ENCODE results near the gene PDE4D. TPM values are rescaled to one million over a fixed set of nuclear protein-coding genes. Genes with fewer than 3 reads are reported as not detected.

The PDE4D gene
- total RNA-seq, 1 donor from 2014 or later, result 35.1 TPM

DNA sequence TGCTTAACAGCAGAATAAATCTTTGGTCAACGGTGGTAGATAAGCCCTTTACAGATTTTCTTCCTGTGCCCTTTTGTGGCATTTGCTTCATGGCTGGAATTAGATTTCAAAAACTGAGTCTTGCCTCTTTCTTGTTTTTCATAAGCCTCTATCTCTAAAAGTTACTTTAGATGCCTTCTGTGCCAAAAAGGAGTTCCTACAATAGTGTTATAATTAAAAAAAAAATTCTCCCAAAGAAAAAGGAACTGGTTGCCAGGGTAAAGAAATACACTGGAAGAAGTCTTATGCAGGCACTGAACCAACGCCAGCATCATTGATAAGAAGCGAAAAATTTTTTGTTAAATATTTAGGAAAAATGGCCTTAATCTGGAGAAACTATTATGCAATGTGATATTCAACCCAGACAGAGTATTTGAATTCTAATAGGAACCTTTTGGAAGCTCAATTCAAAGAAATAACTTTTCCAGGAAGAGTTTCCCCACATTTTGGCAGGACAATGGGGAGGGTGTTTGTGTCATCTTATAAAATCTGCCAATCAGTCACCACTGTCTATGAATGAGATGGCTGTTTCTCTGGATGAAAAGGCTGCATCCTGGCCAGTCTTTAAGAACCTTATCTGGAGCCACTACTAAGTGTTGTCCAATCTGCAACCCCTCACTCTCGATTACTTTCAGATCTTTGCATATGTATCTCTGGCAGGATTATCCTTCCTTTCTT, 608.1 kb downstream of the PDE4D start:
- DNase-seq, result no peak
- peak; percentile 59 for ATAC-seq
- intact Hi-C loops (cut with micrococcal nuclease), result no loop called here

DNA sequence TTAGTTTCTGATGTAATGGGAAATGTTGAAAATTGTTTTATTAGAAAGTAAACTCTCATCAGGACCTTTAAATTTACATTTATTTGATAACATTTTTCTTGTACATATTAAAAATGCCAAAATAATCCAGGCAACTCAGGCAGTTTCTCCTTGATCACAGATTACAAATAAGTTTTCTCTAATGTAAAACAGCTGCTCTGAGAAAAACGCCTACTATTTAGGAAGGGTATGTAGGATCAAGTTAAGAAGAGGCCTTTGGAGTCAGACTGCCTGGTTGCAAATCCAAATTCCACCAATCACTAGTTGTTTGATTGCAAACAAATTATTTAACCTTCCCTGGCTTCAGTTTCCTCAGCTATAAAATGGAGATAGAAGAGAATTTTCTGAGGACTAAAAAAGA, 610.8 kb downstream of the PDE4D start:
- DNase-seq, result no peak
- intact Hi-C loops (cut with micrococcal nuclease), result no loop called here
- ATAC-seq, result no peak

DNA sequence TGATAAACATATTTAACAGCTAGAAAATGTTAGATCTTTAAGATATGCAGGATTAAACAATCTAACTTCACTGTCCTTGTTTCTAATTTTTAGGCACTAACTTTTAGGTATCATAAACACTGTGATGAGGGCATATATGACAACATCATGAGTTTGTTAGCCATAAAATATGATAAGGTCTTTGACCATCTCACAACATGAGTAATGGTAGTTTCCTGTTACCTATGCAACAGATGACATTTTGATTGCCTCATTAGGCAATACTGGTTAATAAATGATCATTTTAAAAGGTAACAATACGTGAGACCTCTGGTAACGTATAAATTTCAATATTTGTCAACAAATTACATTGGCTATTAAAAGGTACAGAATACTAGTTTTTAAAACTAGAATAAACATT, 613.5 kb downstream of the PDE4D start:
- ATAC-seq (no peak), DNase-seq (no peak)
- intact Hi-C loops (cut with micrococcal nuclease), result no loop called here

DNA sequence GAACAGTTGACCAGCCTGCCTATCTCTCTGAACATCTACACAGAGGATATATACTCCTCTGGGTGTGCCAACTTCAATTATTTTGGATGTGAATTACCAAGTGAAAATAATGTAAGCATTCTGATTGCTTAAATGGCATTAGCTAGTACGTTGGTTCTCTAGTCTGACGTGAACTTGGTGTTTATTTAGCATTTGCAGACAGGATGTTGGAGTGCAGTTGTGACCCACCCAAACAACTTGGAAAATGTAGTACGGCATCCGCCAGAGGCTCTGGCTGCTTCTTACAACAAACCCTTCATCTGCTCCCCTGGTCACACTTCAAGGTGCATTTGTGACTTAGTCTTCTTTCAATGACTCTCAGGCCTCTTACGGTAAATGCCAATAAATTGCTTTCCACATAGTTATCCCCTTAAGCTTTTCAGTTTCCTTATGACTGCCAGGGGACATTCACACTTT, 616.6 kb downstream of the PDE4D start:
- intact Hi-C loops (cut with micrococcal nuclease), result no loop called here
- ATAC-seq (peak; percentile 62), DNase-seq (no peak)

DNA sequence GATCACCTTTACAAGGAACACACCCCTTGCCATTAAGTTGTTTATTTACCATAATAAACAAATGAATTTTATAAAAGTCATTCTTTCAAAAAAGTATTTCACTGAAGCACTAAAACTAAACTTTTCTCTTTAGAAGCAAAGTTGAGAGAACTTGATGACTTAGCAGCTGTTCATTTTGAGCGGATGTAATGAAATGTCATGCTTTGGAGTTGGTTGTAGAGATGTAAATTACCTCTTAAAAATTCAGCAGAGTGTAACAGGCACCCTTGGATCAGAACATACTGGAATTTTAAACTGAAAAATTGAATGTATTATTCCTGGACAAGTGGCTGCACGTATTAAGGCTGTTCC, 617.2 kb downstream of the PDE4D start:
- peak; percentile 35 for ATAC-seq
- no peak for DNase-seq
- intact Hi-C loops (cut with micrococcal nuclease), result no loop called here

DNA sequence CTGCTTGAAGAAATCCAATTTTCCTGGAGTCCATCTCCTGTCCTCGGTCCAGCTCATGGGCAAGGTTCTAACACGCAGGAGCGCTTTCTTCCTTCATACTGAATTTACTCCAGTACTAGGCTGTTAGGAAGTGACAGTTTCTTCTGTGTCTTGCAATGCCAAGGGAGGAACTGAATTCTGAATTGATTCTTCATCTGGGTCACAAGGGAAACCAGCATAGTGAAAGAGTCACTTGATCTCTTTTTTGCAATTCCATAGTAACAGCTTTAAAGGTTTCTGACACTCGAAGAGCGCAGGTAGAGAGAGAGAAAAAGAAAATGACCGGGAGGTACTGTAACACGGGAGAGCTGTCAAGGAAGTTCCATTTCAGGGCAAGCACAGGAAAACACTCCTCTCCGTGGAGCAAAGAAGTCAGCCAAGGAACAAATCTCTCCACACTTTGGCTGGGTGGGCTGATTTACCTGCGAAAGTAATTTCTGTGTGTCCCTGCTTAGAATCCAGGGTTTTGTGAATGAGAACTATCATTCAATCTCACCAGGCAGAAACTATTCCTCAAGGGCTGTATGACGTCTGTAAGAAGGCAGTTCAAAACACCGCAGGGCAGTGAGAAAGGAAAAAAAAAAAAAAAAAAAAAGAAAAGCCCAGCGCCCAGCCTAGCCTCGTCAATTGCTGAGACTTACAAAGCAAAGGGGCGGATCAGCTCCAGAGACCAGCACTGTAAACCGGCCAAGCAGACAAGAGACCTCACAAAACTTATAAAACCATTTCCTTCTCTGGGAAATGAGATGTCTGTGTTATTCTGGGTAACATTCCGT, 617.8 kb downstream of the PDE4D start:
- DNase-seq (peak; percentile 26), ATAC-seq (peak; percentile 89)
- intact Hi-C loops (cut with micrococcal nuclease), result no loop called here

DNA sequence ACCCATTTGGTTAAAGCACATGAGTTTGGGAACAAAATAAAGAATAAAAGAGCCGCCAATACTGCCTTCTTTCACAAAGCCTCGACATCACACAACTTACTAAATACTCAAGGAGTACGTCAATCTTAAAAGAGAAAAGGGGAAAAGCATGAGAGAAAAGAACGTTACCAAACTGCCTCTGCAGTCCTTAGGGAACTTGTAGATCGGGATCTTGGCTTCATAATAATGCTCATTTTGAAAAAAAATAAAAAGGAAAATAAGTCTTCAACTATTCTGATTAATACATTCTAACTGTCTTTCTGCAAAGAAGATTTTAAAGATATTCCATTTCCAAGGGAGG, 618.4 kb downstream of the PDE4D start:
- DNase-seq (no peak), ATAC-seq (no peak)
- intact Hi-C loops (cut with micrococcal nuclease), result no loop called here

DNA sequence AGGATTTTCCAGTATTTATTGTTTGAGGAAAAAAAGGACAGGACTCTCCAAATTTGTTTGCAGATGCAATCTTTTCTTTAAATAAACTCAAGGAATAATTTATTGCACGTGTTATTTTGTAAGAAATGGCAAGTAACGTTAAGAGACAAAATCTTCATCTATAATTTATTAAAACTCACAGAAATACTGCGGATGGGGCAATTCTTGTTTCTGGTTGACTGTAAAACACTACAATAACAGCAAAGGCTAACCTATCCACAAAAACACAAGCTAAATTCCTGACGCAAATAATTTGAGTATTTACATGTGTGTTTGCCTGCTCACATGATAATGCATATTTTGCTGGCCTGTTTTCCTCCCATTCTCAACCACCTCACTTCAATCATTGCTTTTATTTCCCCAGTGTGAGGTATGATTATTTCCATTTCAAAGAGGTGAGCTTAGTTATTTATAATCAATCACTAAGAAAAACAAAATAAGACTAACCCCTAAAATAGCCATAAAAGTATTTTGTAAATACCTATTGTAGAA, 619.4 kb downstream of the PDE4D start:
- intact Hi-C loops (cut with micrococcal nuclease), result no loop called here
- ATAC-seq (no peak), DNase-seq (no peak)

DNA sequence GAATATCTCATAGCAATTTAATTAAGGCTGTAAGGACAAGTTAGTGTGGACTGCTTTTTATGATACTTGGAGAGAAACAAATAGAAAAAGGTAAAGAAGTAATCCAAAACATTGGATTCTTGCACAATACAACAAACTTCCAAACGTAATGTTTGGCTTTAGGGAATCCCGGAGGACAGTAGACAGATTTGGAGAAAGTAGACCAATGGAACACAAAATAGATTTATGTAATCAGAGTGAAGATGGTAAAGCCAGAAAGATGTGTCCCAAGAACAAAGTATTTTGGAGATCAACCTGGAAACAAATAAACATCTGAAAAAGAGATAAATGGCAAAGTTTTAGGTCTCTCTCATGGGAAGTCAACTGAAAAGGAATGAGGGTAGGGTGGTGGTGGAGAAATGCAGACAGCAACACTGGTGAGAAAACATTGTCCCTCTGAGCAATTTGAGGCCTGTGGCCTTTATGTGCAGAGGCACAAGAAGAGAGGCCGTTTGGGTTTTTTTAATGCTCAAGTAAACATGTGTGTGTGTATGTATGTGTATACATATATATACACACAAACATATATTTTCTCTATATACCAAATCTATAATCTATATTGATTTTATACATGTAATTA, 620.6 kb downstream of the PDE4D start:
- DNase-seq (no peak), ATAC-seq (no peak)
- intact Hi-C loops (cut with micrococcal nuclease), result no loop called here

DNA sequence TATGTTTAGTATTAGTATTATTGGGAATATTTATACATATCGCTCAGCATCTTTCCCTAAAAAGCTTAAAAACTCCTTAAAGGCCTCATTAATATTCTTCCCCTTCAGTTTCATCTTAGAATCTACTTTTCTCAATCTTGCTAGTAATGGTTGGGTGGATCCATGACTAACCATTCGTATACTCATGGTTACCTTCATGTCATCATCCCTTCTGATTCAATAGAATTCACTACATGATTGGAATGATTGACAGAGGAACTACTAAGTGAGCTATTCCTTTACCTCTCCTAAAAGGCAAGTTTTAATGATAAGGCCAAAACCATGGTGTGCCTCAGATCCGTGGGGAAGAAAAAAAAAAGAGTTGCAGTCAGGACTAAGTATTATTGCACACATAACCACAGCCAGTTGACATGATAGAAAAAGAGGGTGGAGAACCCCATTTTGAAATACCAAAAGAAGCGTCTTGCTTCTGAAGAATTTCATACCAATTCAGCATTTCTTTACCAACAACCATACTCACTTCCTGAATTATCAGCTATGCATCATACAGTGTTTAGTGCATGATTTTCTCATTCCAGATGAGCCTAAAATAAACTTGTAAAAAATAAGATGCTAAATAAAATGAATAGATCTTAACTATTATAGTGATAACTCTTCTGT, 624.6 kb downstream of the PDE4D start:
- intact Hi-C loops (cut with micrococcal nuclease), result no loop called here
- DNase-seq (no peak), ATAC-seq (no peak)

DNA sequence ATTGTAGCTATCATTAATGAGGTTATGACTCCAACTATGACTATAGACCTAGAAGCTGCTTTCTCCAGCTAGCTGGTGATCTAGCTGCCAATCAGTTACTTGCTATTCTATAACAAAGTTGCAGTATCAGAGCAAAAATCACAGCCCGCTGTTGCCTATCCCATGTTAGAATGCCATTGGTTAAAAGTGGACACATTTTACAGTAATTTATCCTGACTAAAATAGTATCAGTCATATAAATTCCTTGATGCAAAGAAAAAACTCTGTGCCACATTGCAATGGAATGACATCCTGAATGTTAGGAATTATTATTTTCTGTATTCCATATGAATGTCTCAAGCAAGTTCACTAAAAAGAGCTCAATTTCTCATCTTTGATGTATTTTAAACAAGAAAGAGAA, 626.5 kb downstream of the PDE4D start:
- ATAC-seq, result no peak

DNA sequence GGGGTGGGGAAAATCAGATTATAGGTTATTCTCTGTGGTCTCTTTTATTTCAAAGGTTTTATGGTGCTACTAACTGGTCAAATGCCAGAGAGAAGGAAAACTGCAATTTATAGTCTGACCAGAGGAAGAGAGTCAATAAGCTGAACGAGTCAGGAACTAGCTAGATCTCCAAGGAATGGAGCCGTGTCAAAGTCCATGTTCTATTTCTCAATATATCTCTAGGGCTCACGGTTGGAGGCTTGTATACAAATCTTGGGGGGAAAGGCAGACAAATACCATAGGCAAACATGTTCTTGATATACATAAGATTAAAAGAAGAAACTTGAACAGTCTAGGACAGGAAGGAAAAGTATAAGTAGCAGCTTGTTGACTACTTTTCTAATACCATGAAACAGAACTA, 627.1 kb downstream of the PDE4D start:
- no peak for DNase-seq
- intact Hi-C loops (cut with micrococcal nuclease), result no loop called here
- ATAC-seq, result peak; percentile 14

More for the DNA sequence above, 626.5 kb downstream of the PDE4D start:
- no peak for DNase-seq
- intact Hi-C loops (cut with micrococcal nuclease), result no loop called here

DNA sequence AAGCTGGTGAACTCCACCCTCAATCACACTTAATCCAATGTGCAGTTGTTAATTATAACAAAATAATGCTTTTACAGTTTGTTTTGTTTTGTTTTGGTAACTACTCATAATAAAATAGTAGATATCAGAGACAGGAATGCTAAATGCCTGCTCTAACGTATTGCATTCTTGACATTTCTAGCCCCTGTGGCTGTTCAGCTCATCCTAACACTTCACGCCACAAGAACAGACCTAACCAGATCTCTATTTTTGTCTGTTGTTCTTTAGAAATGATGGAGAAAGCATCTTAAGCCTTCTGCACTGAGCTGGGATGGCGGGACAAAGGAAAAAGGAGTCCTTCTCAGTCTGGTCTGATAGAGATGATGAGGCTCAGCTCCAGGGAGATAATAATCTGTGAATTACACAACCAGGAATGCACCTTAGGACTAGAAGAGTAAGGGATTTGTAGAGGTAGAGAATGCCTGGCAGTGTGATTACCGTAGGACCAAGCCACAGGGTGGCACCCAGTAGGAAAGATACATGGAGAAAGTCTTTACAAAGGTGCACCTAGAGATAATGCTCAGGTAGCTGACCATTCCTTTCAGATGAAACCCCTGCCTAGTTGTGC, 628.8 kb downstream of the PDE4D start:
- intact Hi-C loops (cut with micrococcal nuclease), result no loop called here
- peak; percentile 33 for ATAC-seq

DNA sequence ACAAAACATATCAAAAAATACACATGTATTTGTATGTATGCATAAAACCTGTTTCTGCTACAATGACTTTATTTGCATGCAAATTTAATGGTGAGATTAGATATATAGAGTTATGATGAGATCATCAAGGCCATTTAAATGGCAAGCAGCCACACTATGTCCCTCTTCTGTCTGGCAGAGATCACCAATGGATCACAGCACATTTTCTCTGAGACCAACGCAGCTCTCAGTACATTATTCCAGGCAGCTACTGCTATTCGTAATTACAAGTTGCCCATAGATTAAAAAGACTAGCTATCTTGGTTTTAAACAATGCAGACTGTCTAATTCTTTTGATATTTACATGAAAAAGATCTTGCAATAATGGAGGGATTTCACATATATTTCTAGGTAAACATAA, 629.5 kb downstream of the PDE4D start:
- ATAC-seq, result peak; percentile 70
- no peak for DNase-seq
- intact Hi-C loops (cut with micrococcal nuclease), result no loop called here

More for the DNA sequence above, 628.8 kb downstream of the PDE4D start:
- no peak for DNase-seq

DNA sequence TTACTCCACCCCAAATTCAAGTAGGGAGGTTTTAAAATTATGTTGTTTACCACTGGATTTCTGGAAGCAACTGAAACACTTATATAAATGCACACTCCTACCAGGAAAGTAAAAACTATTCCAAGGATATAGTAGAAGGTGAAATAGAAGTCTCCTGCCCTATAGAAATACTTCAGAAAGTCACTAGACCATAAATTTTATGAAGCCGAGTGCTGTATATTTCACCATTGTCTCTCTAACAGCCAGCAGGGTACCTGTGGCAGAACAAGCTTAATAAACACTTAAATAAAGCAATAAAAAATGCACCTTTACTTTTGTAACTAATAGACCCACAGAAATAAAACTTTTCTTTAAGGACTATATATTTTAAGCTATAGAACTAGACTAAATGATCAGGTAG, 631.6 kb downstream of the PDE4D start:
- intact Hi-C loops (cut with micrococcal nuclease), result no loop called here
- DNase-seq, result no peak
- no peak for ATAC-seq

DNA sequence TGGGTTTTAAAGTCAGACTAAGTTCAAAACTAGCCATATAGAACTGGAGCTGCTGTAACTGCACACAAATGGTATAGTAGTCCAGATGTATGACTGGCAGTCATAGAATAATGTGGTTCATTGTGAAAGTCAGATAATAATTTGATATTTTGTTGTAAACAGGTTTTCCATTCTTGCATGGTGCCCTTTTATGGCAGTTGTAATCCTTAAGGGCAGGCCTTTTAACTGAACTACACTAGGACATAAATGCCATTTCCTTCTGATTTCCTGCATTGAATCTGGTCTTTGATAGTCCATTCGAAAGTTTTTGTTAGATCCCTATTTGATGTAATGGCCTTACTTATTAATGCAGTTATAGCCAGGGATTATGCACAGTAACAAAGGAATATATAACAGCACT, 632.6 kb downstream of the PDE4D start:
- intact Hi-C loops (cut with micrococcal nuclease), result no loop called here
- DNase-seq, result no peak
- no peak for ATAC-seq

DNA sequence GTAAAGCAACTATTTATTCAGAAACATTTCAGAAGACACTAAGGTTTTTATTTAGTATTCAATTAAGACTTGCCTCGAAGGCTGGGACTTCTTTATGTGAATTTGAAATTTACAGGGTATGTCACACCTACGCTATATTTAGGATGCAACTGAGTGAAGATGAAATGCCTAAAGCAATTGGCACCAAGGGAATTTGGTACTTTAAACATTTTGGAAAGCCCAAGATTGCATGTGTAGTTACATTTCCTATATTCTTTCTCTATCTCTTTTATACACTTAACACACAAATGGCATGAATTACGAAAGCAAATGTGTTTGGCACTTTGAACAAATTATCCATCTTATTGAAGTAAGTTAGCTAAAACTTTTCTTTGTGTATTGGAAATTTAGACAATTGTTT, 633.3 kb downstream of the PDE4D start:
- intact Hi-C loops (cut with micrococcal nuclease), result no loop called here

DNA sequence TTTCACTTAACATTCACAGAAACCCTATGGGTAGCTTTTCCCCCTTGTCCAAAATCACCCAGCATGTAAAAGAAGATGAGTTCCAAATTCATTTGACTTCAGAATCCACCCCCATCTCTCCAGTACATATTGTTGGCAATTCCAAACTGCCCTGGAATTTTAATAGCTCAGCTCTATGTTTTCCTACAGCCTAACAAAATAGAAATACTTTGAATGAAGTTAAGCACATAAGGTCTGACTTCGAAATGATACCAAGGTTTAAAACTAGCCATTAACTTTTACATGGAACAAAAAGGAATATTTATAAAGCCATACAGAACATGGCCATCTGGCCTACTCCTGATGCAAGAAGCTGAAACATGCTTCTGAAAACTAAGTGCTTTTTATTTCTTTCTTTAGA, 634.3 kb downstream of the PDE4D start:
- ATAC-seq (no peak), DNase-seq (no peak)
- intact Hi-C loops (cut with micrococcal nuclease), result no loop called here

More for the DNA sequence above, 633.3 kb downstream of the PDE4D start:
- ATAC-seq (no peak), DNase-seq (no peak)

Data from left ventricle myocardium superior (tissue), 1 donor.